GM12891 (cell line): ENCODE results near the gene PARD3.

Source experiments
- DNase-seq: peaks from one replicate; pipeline ENCODE4 v3.0.0; 2011; ENCODE audit warnings: low spot score; ENCODE audit not compliant: insufficient read length
- FAIRE-seq: peaks from 2 replicates; lab custom pipeline; 2011; peaks lifted over from hg19 to GRCh38; lab: Jason Lieb, UNC
- PAX5 ChIP-seq: IDR thresholded peaks from 2 replicates; pipeline ENCODE4 v1.6.1; 2011; ENCODE audit warnings: low read length, moderate library complexity, mild to moderate bottlenecking; ENCODE audit not compliant: insufficient read depth, severe bottlenecking
- POLR2A ChIP-seq: IDR thresholded peaks from 2 replicates; pipeline ENCODE4 v1.6.1; 2011; ENCODE audit warnings: low read depth, low read length, control low read depth
- POLR2AphosphoS5 ChIP-seq: IDR thresholded peaks from 2 replicates; pipeline ENCODE4 v1.6.1; 2011; ENCODE audit warnings: low read depth, low read length, control low read depth
- POU2F2 ChIP-seq: IDR thresholded peaks from 2 replicates; pipeline ENCODE4 v1.6.1; 2011; ENCODE audit warnings: low read depth, mild to moderate bottlenecking, control low read depth, low read length, moderate library complexity
- SPI1 ChIP-seq: IDR thresholded peaks from 2 replicates; pipeline ENCODE4 v1.6.1; 2011; ENCODE audit warnings: low read depth, low read length, control low read depth
- TAF1 ChIP-seq: IDR thresholded peaks from 2 replicates; pipeline ENCODE4 v1.6.1; 2011; ENCODE audit warnings: low read depth, low read length, control low read depth

The PARD3 gene

DNA sequence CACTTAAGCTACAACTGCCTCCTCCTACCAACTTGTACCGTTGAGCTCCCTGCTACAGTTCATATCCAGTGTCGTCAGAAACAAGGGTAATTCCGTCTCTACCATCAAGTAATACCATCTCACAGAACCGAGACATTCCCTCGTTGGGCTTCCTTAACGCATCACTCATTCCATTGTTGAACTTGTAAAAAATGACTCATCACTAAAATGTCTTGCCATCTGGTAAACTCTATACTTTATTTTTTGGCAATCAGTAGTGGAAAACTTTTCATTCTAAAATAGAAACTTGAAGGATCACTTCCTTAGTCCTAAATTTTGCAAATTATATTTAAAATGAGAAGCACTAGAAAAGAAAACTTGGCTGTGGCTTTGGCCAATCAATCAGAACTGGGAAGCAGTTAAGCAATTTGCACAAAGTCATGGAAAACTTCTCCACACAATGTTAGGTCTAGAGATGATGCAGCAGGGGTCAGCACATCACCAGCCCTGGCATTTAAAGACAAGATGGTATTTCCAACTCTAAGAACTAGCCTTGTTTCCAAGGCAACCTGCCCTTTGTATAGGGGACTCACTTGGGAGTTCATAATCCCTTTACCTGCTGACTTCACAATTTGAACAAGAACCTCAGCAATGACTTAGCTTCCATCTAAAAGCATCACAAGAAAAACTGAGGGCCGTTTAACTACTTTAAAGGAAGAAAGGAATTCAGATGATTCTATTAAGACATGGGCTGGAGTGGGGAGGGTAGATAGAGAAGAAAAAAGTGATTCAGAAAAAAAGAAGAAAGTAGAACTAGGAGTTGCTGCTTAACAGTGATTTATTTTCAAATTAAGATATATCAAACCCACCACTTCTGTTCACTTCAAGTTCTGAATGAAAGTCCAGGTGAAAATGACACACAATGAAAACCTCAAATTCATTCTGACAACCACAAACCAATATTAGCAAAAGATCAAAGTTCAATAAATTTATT is 288.1 kb downstream of the PARD3 start:
- no peak for FAIRE-seq
- TF ChIP-seq POLR2A (no peak), POLR2AphosphoS5 (no peak), POU2F2 (no peak), SPI1 (no peak), PAX5 (no peak), TAF1 (no peak)
- no peak for DNase-seq

DNA sequence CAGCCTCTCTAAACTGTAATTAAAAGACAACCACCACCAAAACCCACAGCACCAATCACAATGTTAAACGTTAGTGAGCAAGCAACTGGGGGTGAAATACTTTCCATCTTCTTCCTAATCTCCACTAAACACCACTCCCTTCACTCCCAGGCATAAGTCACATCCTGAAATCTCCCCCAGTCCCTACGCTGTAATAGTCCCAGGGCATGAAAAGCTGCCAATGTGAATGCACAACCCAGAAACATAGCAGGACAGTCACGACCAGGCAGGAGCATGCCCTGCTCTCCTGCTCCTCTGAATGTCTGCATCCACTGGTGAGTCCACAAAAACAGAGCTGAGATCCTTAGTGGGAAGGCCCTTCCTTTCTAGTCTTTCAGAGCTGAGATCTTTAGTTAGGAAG is 288.9 kb downstream of the PARD3 start:
- DNase-seq (no peak), FAIRE-seq (no peak)
- TF ChIP-seq POLR2AphosphoS5 (no peak), SPI1 (no peak), POU2F2 (no peak), TAF1 (no peak), PAX5 (no peak), POLR2A (no peak)

DNA sequence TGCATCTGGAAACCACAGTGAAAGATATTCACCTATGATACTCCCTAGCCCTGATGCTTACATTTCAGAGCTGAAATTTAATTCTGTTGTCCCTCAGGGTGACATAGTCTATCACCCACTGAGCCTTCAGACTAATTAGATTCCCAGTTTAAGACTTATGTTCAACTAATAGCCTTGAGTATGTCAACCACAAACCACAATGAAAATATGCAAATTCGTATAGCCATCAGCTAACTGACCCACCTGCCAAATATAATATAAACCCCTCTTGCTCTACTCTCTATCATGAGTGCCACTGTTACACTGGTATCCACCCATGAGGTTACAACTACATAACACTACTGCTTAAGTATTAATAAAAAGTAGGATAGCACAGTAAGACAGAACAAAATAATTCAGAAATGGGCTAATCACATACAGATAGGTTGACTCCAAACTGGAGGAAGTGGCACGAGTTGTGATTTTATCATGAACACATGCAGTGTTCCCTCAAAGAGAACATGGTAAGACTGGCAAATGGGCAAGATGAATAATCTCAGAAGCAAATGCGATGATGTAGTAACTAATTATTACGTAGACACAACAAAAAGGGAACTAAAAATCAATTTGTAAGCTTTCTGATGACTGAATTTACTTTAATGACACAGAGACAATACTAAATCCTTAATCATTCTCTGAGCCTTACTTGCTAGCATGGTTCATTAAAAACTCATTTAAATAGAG is 290.6 kb downstream of the PARD3 start:
- DNase-seq (no peak), FAIRE-seq (peak; percentile 66)
- TF ChIP-seq PAX5, result no peak
- TF ChIP-seq POLR2A, result no peak
- TF ChIP-seq POLR2AphosphoS5, result no peak
- no peak for TF ChIP-seq SPI1
- no peak for TF ChIP-seq TAF1
- no peak for TF ChIP-seq POU2F2

DNA sequence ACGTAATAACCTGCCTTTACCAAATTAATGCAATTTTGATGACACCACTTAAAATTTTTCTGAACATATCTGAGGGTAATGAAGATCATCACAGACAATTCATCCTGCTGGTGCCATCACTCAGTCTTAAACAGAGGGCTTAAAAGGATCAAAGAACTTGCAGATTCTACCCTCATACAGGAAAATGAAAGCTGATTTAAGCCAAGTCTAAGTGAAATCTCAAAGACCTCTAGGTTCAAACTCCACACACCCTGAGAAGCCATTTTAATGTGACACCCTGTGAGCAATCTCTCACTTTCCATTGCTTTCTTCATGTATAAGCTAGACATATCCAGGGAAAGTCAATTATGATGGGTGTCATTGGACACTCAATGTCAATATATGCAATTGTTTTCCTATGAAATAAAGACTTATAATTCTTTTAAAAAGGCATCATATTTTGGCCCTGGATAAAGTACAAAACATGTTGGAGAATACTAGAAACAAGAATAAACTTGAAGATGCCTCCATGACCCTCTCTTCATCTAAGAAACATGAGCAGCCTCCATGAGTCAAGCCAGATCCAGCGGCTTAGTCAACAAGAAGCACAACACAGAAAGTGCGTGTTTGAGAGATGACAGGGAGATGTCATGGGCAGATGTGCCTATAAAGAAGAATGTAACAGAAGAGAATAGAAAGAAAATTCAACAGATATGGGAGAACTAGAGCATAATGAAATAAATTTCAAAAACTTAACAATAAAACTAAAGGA is 291.9 kb downstream of the PARD3 start:
- no peak for TF ChIP-seq PAX5
- TF ChIP-seq POLR2AphosphoS5, result no peak
- no peak for TF ChIP-seq SPI1
- TF ChIP-seq POU2F2, result no peak
- no peak for TF ChIP-seq TAF1
- no peak for TF ChIP-seq POLR2A
- DNase-seq (no peak), FAIRE-seq (no peak)

DNA sequence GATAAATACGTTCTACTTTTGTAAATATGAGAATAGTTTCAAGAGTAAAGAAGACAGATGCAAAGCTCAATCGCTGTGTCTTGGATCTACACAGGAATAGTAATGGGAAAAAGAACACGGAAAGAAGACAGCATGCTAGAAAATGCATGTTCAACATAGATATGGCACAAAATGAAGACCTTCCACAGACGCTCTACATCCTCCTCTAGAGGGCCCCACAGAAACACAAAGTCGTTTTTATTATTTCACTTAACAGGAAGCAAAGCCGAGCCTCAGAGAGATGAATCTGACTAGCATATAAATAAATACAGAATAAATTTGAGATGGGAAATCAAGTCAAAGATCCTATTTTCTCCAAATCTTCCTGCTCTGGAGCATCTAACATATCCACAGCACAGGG is 292.6 kb downstream of the PARD3 start:
- DNase-seq (no peak), FAIRE-seq (peak; percentile 71)

DNA sequence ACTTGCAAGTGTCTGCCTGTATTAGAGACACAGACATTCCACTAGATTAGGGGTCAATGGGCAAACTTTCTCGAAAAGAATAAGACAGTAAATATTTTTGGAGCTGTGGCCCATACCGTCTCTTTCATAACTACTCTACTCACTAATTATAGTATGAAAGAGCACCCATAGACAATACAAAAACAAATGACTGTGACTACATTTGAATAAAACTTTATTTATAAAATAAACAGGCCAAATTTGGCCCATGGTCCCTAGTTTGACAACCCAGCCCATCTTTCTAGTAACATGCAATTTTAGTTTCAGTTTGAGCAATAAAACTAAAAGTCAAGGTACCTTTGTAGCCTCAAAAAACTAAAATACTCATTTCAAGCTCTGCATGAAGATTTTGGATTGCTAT is 294.6 kb downstream of the PARD3 start:
- TF ChIP-seq POLR2AphosphoS5 (no peak), PAX5 (no peak), POLR2A (no peak), TAF1 (no peak), SPI1 (no peak), POU2F2 (no peak)
- FAIRE-seq (no peak), DNase-seq (no peak)

More for the DNA sequence above, 292.6 kb downstream of the PARD3 start:
- TF ChIP-seq POLR2AphosphoS5, result no peak
- no peak for TF ChIP-seq PAX5
- no peak for TF ChIP-seq TAF1
- TF ChIP-seq POLR2A, result no peak
- no peak for TF ChIP-seq SPI1
- no peak for TF ChIP-seq POU2F2

DNA sequence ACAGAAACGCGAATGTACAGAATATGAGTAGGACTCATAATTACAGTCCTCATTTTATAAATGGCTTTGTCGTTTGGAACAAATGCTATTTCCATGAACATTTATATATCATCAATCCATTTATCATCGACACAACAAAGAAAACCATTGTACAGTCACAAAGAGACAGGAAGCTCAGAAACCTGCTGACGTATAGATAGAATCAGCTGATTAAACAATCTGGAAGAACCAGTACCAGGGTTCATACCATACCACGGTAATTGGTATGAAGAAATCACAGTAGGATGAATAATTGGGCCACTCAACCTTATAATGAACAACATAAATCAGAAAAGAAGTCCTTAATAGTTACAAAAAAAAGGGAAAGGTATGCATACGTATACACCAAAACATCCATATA is 295.0 kb downstream of the PARD3 start:
- DNase-seq, result no peak
- no peak for FAIRE-seq
- no peak for TF ChIP-seq POU2F2
- no peak for TF ChIP-seq SPI1
- TF ChIP-seq POLR2A, result no peak
- TF ChIP-seq PAX5, result no peak
- no peak for TF ChIP-seq POLR2AphosphoS5
- TF ChIP-seq TAF1, result no peak

DNA sequence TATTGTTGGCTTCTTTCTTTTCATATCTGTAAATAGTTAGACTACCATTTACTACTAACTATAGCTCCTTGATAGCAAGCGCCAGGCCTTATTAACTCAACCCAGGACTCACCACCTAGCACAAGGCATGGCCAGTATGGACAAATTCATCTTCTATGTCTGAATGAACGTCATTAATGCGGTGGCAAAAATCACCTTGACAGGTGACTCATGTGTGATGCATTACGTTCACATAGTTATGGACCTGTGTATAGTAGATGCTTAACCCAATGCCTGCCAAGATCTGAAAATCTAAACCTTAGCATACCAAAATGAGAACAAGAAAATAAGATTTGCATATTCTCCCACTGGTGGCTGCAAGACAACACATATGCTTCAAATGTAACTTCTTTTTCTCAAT is 300.8 kb downstream of the PARD3 start:
- FAIRE-seq, result no peak
- TF ChIP-seq POLR2AphosphoS5 (no peak), SPI1 (no peak), POU2F2 (no peak), POLR2A (no peak), TAF1 (no peak), PAX5 (no peak)

DNA sequence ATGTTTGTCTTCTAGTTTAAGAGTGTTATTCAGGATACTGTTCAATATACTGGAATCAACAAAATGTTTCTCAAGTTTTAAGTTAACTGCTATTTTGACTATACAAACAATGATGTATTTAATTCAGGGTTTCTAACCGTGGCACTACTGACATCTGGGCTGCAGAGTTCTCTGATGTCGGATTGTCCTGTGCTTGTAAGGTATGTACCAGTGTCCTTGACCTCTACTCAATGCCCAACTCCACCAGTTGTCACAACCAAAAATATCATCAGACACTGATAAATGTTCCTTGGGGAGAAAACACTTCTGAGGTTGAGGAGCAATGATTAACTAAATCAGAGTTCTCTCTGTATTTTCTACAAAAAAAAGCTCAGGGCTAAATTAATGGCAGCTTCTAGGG is 301.5 kb downstream of the PARD3 start:
- no peak for TF ChIP-seq POU2F2
- no peak for TF ChIP-seq PAX5
- no peak for TF ChIP-seq TAF1
- no peak for TF ChIP-seq POLR2AphosphoS5
- no peak for TF ChIP-seq SPI1
- TF ChIP-seq POLR2A, result no peak
- no peak for DNase-seq
- FAIRE-seq, result no peak

More for the DNA sequence above, 300.8 kb downstream of the PARD3 start:
- no peak for DNase-seq
